PC-3 (cell line): ENCODE data around the gene PLPPR5. TPM values are rescaled to one million over a fixed set of nuclear protein-coding genes. Genes with fewer than 3 reads are reported as not detected.
A peak's percentile ranks its signal among the peaks of the same experiment; 100 is the strongest.

Experiments
- ATAC-seq: fragments of 200-7000 bp; cut with Tn5 transposase; 2 replicates; pipeline ENCODE4 v1.9.1; 2020; ENCODE audit warnings: mild to moderate bottlenecking, moderate library complexity
- BruUV-seq: library from RNA; stranded (reverse); fragments of 400-500 nt; replicated peaks from 2 replicates; lab custom pipeline; 2021; lab: Mats Ljungman, UMichigan
- CTCF ChIA-PET: fragments of 300-600 bp; sonication (Branson Sonifier 250); formaldehyde crosslinking; loops from one replicate; lab custom pipeline; 2022; ENCODE audit warnings: antibody characterized with exemption; lab: Charles Lee
- POLR2A ChIA-PET: fragments of 300-600 bp; sonication (Branson Sonifier 250); formaldehyde crosslinking; loops from one replicate; lab custom pipeline; 2022; ENCODE audit warnings: antibody characterized with exemption; ENCODE audit not compliant: unreplicated experiment; lab: Charles Lee
- DNase-seq: peaks from one replicate; pipeline ENCODE4 v3.0.0-alpha.2; 2015
- H2AFZ ChIP-seq: fragments of 300-600 bp; sonication (generic); 2 replicates; pipeline ENCODE4 v1.6.0; 2016; ENCODE audit warnings: antibody characterized with exemption, low read length
- H3F3A ChIP-seq: fragments of 300-600 bp; sonication (generic); one replicate; pipeline ENCODE4 v1.6.0; 2017; ENCODE audit warnings: antibody characterized with exemption, low read length, control low read depth, mild to moderate bottlenecking; ENCODE audit not compliant: unreplicated experiment
- H3K27ac ChIP-seq: fragments of 300-600 bp; sonication (generic); 2 replicates; pipeline ENCODE4 v1.5.1; 2016; ENCODE audit warnings: mild to moderate bottlenecking, low read length
- H3K27me3 ChIP-seq: fragments of 300-600 bp; sonication (generic); 2 replicates; pipeline ENCODE4 v1.6.1; 2016; ENCODE audit warnings: low read length, mixed read lengths
- H3K36me3 ChIP-seq: fragments of 300-600 bp; sonication (generic); 2 replicates; pipeline ENCODE4 v1.6.1; 2016; ENCODE audit warnings: low read depth, mixed run types, low read length, mixed read lengths
- H3K4me1 ChIP-seq: fragments of 300-600 bp; sonication (generic); 2 replicates; pipeline ENCODE4 v1.5.1; 2016; ENCODE audit warnings: low read length; ENCODE audit not compliant: insufficient read depth
- H3K4me2 ChIP-seq: fragments of 300-600 bp; sonication (generic); 2 replicates; pipeline ENCODE4 v1.6.0; 2016; ENCODE audit warnings: low read length
- H3K4me3 ChIP-seq: fragments of 300-600 bp; sonication (generic); 2 replicates; pipeline ENCODE4 v1.5.1; 2016; ENCODE audit warnings: mild to moderate bottlenecking, low read length, mixed read lengths
- H3K79me2 ChIP-seq: fragments of 300-600 bp; sonication (generic); 2 replicates; pipeline ENCODE4 v1.6.1; 2017; ENCODE audit warnings: low read length, mixed read lengths
- H3K9ac ChIP-seq: fragments of 300-600 bp; sonication (generic); 2 replicates; pipeline ENCODE4 v1.6.0; 2016; ENCODE audit warnings: mild to moderate bottlenecking, low read length
- H3K9me2 ChIP-seq: fragments of 300-600 bp; sonication (generic); replicated peaks from 2 replicates; pipeline ENCODE4 v1.6.1; 2016; ENCODE audit warnings: mixed run types, low read length, mixed read lengths
- H3K9me3 ChIP-seq: fragments of 300-600 bp; sonication (generic); 2 replicates; pipeline ENCODE4 v1.6.1; 2016; ENCODE audit warnings: low read length, mixed read lengths
- H4K20me1 ChIP-seq: fragments of 300-600 bp; sonication (generic); 2 replicates; pipeline ENCODE4 v1.6.1; 2016; ENCODE audit warnings: low read length, mixed read lengths
- EZH2 ChIP-seq: fragments of 300-600 bp; sonication (generic); IDR thresholded peaks from one replicate; pipeline ENCODE4 v1.6.1; 2017; ENCODE audit warnings: antibody characterized with exemption, mild to moderate bottlenecking, low read length; ENCODE audit not compliant: unreplicated experiment
- EZH2phosphoT487 ChIP-seq: fragments of 300-600 bp; sonication (generic); IDR thresholded peaks from 2 replicates; pipeline ENCODE4 v1.6.1; 2018; ENCODE audit warnings: mild to moderate bottlenecking, antibody characterized with exemption, low read length, borderline replicate concordance
- intact Hi-C: fragments of 100-400 bp; cut with micrococcal nuclease; formaldehyde crosslinking; loops from 2 replicates; pipeline ENCODE4 v1.9.0; 2023
- total RNA-seq: library from RNA; depleted of rRNA; stranded (reverse); fragments of >200 nt; gene quantifications from 2 replicates; pipeline ENCODE4 v1.2.3, GENCODE V29; 2014
- TF ChIP-seq, protein P1 (sequence below): fragments of 300-600 bp; sonication (generic); conservative IDR thresholded peaks from 2 replicates; pipeline ENCODE4 v1.5.1; 2017; ENCODE audit warnings: antibody characterized with exemption, low read depth, mild to moderate bottlenecking, low read length

PLPPR5 gene
- total RNA-seq, 1 experiment from 2014 or later: 2.1 TPM

DNA sequence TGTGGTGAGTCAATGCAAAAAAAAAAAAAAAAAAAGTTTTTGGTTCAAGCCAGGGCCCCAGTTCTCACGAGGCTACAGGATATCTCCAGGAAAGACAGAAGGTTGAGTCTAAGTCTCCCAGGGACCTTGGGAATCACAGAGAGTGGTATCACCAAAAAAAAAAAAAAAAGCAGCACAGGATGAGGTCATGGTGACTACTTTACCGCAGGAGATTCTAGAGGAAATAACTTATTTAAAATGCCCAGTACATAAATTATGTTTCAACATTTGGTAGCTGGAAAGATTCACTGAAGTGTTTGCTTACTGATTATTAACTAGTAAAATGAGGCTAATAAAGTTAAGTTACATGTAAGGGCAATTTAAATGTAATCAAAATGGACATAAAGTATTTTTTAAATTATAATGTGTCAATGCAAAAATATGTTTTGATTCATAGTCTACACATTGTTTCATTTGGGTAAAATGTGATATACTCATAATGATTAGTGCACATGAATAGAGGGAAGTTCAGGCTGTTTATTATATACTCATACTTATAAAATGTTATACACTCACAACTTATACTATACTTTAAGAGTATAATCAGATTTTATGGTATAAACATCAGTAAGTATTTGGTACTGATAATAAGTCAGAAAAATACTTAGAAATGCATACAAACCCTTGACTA, 84.1 kb downstream of the PLPPR5 start:
- BruUV-seq: no TSS peak
- H3K36me3 ChIP-seq: no peaks in the 10 kb centered on the region
- CTCF ChIA-PET: no interaction called here
- peaks cover 18% of the 10 kb centered on the region for H3F3A ChIP-seq
- POLR2A ChIA-PET: interaction anchor here (0.6 kb wide), 1 partner anchor 895 kb away, joined by 22 read pairs; no protein-coding TSS in a partner anchor
- ATAC-seq (peak; percentile 52), DNase-seq (peak; percentile 85)
- H3K79me2 ChIP-seq: peaks cover 16% of the 10 kb centered on the region
- H3K4me1 ChIP-seq: peaks cover 89% of the 10 kb centered on the region
- peak overlapping the region; percentile 83 for H3K9ac ChIP-seq
- H3K4me3 ChIP-seq: peak overlapping the region; percentile 59
- H4K20me1 ChIP-seq: no peaks in the 10 kb centered on the region
- intact Hi-C loops: loop anchor here (1.0 to 5.0 kb wide), 3 partner anchors 33 to 128 kb away; no protein-coding TSS in a partner anchor
- no peaks in the 10 kb centered on the region for H3K9me3 ChIP-seq
- TF ChIP-seq, protein P1, sequence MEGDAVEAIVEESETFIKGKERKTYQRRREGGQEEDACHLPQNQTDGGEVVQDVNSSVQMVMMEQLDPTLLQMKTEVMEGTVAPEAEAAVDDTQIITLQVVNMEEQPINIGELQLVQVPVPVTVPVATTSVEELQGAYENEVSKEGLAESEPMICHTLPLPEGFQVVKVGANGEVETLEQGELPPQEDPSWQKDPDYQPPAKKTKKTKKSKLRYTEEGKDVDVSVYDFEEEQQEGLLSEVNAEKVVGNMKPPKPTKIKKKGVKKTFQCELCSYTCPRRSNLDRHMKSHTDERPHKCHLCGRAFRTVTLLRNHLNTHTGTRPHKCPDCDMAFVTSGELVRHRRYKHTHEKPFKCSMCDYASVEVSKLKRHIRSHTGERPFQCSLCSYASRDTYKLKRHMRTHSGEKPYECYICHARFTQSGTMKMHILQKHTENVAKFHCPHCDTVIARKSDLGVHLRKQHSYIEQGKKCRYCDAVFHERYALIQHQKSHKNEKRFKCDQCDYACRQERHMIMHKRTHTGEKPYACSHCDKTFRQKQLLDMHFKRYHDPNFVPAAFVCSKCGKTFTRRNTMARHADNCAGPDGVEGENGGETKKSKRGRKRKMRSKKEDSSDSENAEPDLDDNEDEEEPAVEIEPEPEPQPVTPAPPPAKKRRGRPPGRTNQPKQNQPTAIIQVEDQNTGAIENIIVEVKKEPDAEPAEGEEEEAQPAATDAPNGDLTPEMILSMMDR: no peak
- no peak for TF ChIP-seq EZH2
- no peak for TF ChIP-seq EZH2phosphoT487
- H3K4me2 ChIP-seq: peak overlapping the region; percentile 78
- peak overlapping the region; percentile 99 for H3K27ac ChIP-seq
- no peak overlapping the region for H2AFZ ChIP-seq
- no peaks in the 10 kb centered on the region for H3K27me3 ChIP-seq
- no peaks in the 10 kb centered on the region for H3K9me2 ChIP-seq

DNA sequence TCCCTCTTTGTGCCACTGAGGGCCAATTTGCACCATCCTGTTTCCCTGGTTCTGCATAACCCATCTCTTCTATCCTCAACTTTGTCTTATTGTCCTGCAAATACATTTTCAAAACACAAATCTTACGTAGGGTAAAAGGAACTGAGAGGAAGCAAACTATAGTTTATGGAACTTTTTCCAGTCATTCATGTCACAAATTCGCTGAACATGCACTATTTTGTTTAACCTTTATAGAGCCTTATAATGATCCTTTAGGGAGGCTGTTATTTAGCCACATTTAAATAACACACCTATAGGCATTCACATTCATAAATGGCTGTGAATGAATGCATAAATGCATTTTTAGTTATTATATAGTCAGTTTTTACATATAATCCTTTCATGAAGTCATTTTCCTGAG, 85.0 kb downstream of the PLPPR5 start:
- POLR2A ChIA-PET: no interaction called here
- intact Hi-C loops: loop anchor here (1.0 to 5.0 kb wide), 5 partner anchors 16 to 251 kb away; no protein-coding TSS in a partner anchor
- Histone ChIP-seq H3K4me1 (peaks cover 89% of the 10 kb centered on the region), H3K79me2 (peaks cover 16% of the 10 kb centered on the region), H3K4me2 (peak overlapping the region; percentile 78), H3K4me3 (peak overlapping the region; percentile 33; the same call in 1 of the 2 replicates), H3K27me3 (no peaks in the 10 kb centered on the region), H3F3A (peaks cover 18% of the 10 kb centered on the region), H3K36me3 (no peaks in the 10 kb centered on the region), H3K9ac (peak overlapping the region; percentile 83), H3K9me3 (no peaks in the 10 kb centered on the region), H2AFZ (no peak overlapping the region), H3K27ac (peak overlapping the region; percentile 99), H4K20me1 (no peaks in the 10 kb centered on the region), H3K9me2 (no peaks in the 10 kb centered on the region)
- CTCF ChIA-PET: no interaction called here
- ATAC-seq (no peak), DNase-seq (no peak)
- TF ChIP-seq, protein P1: no peak
- TF ChIP-seq EZH2 (no peak), EZH2phosphoT487 (no peak)
- BruUV-seq: no TSS peak

DNA sequence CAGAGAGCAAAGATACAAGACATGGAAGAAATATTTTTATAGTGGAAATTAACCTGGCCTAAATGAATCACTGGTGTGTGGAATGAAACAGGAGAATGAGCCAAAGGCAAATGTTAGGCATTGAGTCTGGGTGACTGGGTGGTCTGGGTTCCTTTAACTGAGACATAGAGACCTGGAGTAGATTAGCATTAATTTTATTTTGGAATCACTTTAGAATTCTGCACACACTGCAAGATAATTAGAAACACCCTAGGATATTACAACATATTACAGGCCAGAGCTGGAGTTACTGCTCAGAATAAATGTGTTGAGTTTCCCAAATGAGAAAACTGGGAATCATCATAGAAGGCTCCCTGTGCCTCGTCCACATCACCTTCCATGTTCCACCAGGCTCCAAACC, 85.5 kb downstream of the PLPPR5 start:
- peak overlapping the region; percentile 83; the same call in 1 of the 2 replicates for H3K9ac ChIP-seq
- no peaks in the 10 kb centered on the region for H3K9me3 ChIP-seq
- no peaks in the 10 kb centered on the region for H3K36me3 ChIP-seq
- H3K4me3 ChIP-seq: 0 out of 2 replicates have a peak overlapping the region, but pooled peaks have one; percentile 4
- TF ChIP-seq EZH2 (no peak), EZH2phosphoT487 (no peak)
- TF ChIP-seq, protein P1: no peak
- intact Hi-C loops: loop anchor here (1.0 to 2.0 kb wide), 2 partner anchors 16 to 252 kb away; no protein-coding TSS in a partner anchor
- peak; percentile 7; the same call in 1 of the 2 replicates for ATAC-seq
- H3K4me2 ChIP-seq: peak overlapping the region; percentile 78
- ChIA-PET CTCF (no interaction called here), POLR2A (interaction anchor here (0.6 kb wide), 1 partner anchor 18 kb away, joined by 3 read pairs; no protein-coding TSS in a partner anchor)
- H3F3A ChIP-seq: peaks cover 18% of the 10 kb centered on the region
- H2AFZ ChIP-seq: no peak overlapping the region
- no peaks in the 10 kb centered on the region for H3K27me3 ChIP-seq
- no peaks in the 10 kb centered on the region for H3K9me2 ChIP-seq
- H3K27ac ChIP-seq: peak overlapping the region; percentile 99
- peaks cover 89% of the 10 kb centered on the region for H3K4me1 ChIP-seq
- no peaks in the 10 kb centered on the region for H4K20me1 ChIP-seq
- H3K79me2 ChIP-seq: peaks cover 16% of the 10 kb centered on the region
- DNase-seq: peak; percentile 60
- no TSS peak for BruUV-seq
